Caco-2 (cell line): ENCODE data around the gene INPP5E. TPM values are rescaled to one million over a fixed set of nuclear protein-coding genes. Genes with fewer than 3 reads are reported as not detected.
A peak's percentile ranks its signal among the peaks of the same experiment; 100 is the strongest.

Experiments used
- BruUV-seq: library from RNA; stranded (reverse); fragments of 400-500 nt; replicated peaks from 2 replicates; lab custom pipeline; 2021; lab: Mats Ljungman, UMichigan
- CTCF ChIA-PET: fragments of 300-600 bp; sonication (Branson Sonifier 250); formaldehyde crosslinking; loops from one replicate; lab custom pipeline; 2022; ENCODE audit warnings: antibody characterized with exemption; lab: Charles Lee
- POLR2A ChIA-PET: fragments of 300-600 bp; sonication (Branson Sonifier 250); formaldehyde crosslinking; loops from one replicate; lab custom pipeline; 2022; ENCODE audit warnings: antibody characterized with exemption; lab: Charles Lee
- DNase-seq, 2 experiments: peaks; one replicate each; pipeline versions ENCODE4 v3.0.0 to v3.0.0-alpha.2; 2020 to 2022
- H3K27me3 ChIP-seq: replicated peaks from 2 replicates; pipeline ENCODE4 v1.6.0; 2011; ENCODE audit warnings: low read length; ENCODE audit not compliant: control insufficient read depth, insufficient read depth
- H3K36me3 ChIP-seq: 2 replicates; pipeline ENCODE4 v1.5.1; 2011; ENCODE audit warnings: low read length; ENCODE audit not compliant: control insufficient read depth, insufficient read depth
- H3K4me1 ChIP-seq: fragments of 250-450 bp; sonication (Bioruptor Pico); 2 replicates; pipeline ENCODE4 v1.5.1; 2020; ENCODE audit warnings: mild to moderate bottlenecking
- H3K4me3 ChIP-seq: 2 replicates; pipeline ENCODE4 v1.5.1; 2011; ENCODE audit warnings: low read depth, mild to moderate bottlenecking, control low read depth, low read length
- H3K9me3 ChIP-seq: fragments of 250-450 bp; sonication (Bioruptor Pico); 2 replicates; pipeline ENCODE4 v1.5.1; 2020; ENCODE audit warnings: mild to moderate bottlenecking, moderate library complexity
- H3K27ac Mint-ChIP-seq: one replicate; pipeline ENCODE4 v1.8.0; 2022; ENCODE audit warnings: mixed read lengths; ENCODE audit not compliant: unreplicated experiment
- H3K27me3 Mint-ChIP-seq: one replicate; pipeline ENCODE4 v1.8.0; 2022; ENCODE audit warnings: mixed read lengths; ENCODE audit not compliant: insufficient read depth, unreplicated experiment
- H3K36me3 Mint-ChIP-seq: one replicate; pipeline ENCODE4 v1.8.0; 2022; ENCODE audit warnings: mild to moderate bottlenecking, mixed read lengths; ENCODE audit not compliant: insufficient read depth, unreplicated experiment
- H3K4me1 Mint-ChIP-seq: one replicate; pipeline ENCODE4 v1.8.0; 2022; ENCODE audit warnings: low read depth, mixed read lengths; ENCODE audit not compliant: unreplicated experiment
- H3K4me3 Mint-ChIP-seq: one replicate; pipeline ENCODE4 v1.8.0; 2022; ENCODE audit warnings: mild to moderate bottlenecking, moderate library complexity, mixed read lengths; ENCODE audit not compliant: unreplicated experiment
- H3K9me3 Mint-ChIP-seq: one replicate; pipeline ENCODE4 v1.8.0; 2022; ENCODE audit warnings: mixed read lengths; ENCODE audit not compliant: unreplicated experiment
- intact Hi-C: fragments of 100-400 bp; cut with micrococcal nuclease; formaldehyde crosslinking; loops from one replicate; pipeline ENCODE4 v1.10.0; 2022; ENCODE audit not compliant: unreplicated experiment
- total RNA-seq: library from RNA; stranded (reverse); gene quantifications from 2 replicates; pipeline ENCODE4 v1.2.3, GENCODE V29; 2022
- TF ChIP-seq, protein P1 (sequence below), 2 experiments: fragments of 200-600 bp in 1 of 2; IDR thresholded peaks; 1 replicate in 1 of 2; 2 replicates in 1 of 2; pipeline versions ENCODE4 v1.5.1 to v1.8.0; 2011 to 2022; ENCODE audit warnings: antibody characterized with exemption in 1 of 2, control low read depth in 1 of 2, inconsistent platforms in 1 of 2, low read depth in 1 of 2, low read length in 1 of 2, mild to moderate bottlenecking in 1 of 2, moderate library complexity in 1 of 2; ENCODE audit not compliant: insufficient read depth in 1 of 2, severe bottlenecking in 1 of 2, unreplicated experiment in 1 of 2

The INPP5E gene
- total RNA-seq, 1 experiment from 2014 or later = 18.6 TPM

DNA sequence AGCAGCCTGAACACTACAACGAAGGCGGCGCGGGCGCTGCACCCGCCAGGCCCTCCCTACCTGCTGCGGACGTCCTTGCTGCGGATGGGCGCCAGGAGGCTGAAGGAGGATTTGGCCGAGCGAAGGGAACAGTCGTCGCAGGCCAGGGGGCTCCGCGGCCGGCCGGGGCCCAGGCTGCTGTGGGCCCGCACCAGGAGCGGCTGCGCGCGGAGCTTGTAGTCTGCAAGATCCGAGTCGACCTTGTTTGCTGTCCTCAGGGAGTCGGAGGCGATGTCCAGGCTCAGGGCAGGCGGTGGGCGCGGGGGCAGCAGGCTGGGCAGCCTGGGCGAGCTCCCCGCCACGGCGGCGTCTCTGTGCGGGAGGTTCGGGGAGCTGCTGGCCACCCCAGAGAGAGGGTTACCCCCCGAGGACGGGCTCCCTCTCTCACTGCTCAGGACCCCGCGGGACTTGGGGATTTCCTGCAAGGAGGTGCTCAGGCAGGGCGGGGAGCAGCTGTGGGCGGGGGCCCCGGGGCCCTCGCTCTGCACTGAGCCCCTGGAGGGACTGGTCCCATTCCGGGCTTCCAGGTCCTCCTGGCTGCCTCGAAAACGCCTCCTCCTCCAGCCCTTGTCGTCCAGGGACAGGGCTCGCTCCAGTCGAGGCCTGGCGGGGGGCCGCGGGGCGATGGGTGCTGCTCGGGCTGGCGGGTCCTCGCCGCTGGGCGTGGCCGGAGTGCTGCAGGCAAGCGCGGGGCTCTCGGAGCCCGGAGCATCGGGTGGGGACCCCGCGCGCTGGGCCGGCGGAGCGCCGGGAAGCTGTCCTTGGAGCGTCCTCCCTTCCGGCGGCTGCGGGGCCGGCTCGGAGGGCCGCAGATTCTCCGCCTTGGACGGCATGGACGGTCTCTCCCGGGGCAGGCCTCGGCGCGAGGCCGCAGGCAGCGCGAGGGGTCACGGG is 831 bp downstream of the INPP5E start:
- H3K9me3 Mint-ChIP-seq = no peaks in the 10 kb centered on the region
- peak in 1 of 2 experiments; percentile 60 for DNase-seq
- Histone ChIP-seq H3K27me3 (no peaks in the 10 kb centered on the region), H3K36me3 (0 out of 2 replicates have a peak, but pooled peaks cover 1% of the 10 kb centered on the region), H3K4me3 (peak overlapping the region; percentile 96), H3K9me3 (no peaks in the 10 kb centered on the region), H3K4me1 (peaks cover 8% of the 10 kb centered on the region)
- H3K27me3 Mint-ChIP-seq = no peaks in the 10 kb centered on the region
- intact Hi-C loops = no loop called here
- H3K36me3 Mint-ChIP-seq = peaks cover 41% of the 10 kb centered on the region
- POLR2A ChIA-PET = no interaction called here
- H3K4me1 Mint-ChIP-seq = peaks cover 7% of the 10 kb centered on the region
- CTCF ChIA-PET = interaction anchor here (0.7 to 1.1 kb wide), 4 partner anchors 27 to 76 kb away, joined by 4 to 5 read pairs (median 4); partner anchors contain the start of gene DNLZ
- TF ChIP-seq, protein P1, sequence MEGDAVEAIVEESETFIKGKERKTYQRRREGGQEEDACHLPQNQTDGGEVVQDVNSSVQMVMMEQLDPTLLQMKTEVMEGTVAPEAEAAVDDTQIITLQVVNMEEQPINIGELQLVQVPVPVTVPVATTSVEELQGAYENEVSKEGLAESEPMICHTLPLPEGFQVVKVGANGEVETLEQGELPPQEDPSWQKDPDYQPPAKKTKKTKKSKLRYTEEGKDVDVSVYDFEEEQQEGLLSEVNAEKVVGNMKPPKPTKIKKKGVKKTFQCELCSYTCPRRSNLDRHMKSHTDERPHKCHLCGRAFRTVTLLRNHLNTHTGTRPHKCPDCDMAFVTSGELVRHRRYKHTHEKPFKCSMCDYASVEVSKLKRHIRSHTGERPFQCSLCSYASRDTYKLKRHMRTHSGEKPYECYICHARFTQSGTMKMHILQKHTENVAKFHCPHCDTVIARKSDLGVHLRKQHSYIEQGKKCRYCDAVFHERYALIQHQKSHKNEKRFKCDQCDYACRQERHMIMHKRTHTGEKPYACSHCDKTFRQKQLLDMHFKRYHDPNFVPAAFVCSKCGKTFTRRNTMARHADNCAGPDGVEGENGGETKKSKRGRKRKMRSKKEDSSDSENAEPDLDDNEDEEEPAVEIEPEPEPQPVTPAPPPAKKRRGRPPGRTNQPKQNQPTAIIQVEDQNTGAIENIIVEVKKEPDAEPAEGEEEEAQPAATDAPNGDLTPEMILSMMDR (IDR thresholded peaks at IDR 0.05; ENCODE audit: insufficient read depth in 1 of 2, low read depth in 1 of 2, low read length in 1 of 2, severe bottlenecking in 1 of 2, unreplicated experiment in 1 of 2) = no peak
- peak overlapping the region; percentile 78 for H3K4me3 Mint-ChIP-seq
- H3K27ac Mint-ChIP-seq = peak overlapping the region; percentile 48
- BruUV-seq = no TSS peak

DNA sequence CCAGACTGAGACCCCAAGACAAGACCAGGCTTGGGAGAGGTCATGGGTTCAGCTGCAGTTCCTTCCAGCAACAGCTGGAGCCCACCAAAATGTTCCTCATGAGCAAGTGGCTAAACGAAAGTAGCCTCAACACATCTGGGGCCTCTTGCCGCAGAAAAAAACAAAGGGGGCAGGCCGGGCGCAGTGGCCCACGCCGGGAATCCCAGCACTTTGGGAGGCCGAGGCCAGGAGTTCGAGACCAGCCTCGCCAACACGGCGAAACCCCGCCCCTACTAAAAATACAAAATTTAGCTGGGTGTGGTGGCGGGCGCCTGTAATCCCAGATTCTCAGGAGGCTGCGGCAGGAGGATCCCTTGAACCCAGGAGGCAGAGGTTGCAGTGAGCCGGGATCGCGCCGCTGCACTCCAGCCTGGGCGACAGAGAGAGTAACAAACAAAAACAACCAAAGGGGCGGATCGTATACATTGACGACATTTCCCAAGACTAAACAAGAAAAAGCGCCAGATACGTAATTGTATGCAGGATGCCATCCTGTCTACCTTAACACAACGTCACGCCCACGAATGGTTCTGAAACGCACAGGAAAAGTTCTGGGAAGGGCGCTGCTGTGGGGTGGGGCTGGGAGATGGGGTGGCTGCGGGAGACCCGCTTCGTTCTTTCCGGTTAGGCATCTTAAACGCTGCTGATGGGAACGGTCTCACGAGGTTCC is 1.7 kb downstream of the INPP5E start:
- POLR2A ChIA-PET = no interaction called here
- intact Hi-C loops = no loop called here

More for the DNA sequence above, 1.7 kb downstream of the INPP5E start:
- DNase-seq = no peak
- Mint-ChIP-seq H3K4me3 (peak overlapping the region; percentile 78), H3K27me3 (no peaks in the 10 kb centered on the region), H3K9me3 (no peaks in the 10 kb centered on the region), H3K36me3 (peaks cover 36% of the 10 kb centered on the region), H3K27ac (peak overlapping the region; percentile 48), H3K4me1 (peaks cover 7% of the 10 kb centered on the region)
- Histone ChIP-seq H3K4me3 (peak overlapping the region; percentile 96), H3K9me3 (no peaks in the 10 kb centered on the region), H3K4me1 (peaks cover 8% of the 10 kb centered on the region), H3K27me3 (no peaks in the 10 kb centered on the region), H3K36me3 (0 out of 2 replicates have a peak, but pooled peaks cover 1% of the 10 kb centered on the region)
- CTCF ChIA-PET = interaction anchor here (0.7 to 1.1 kb wide), 4 partner anchors 27 to 75 kb away, joined by 4 to 5 read pairs (median 4); partner anchors contain the start of gene DNLZ
- no TSS peak for BruUV-seq
- TF ChIP-seq, protein P1 (IDR thresholded peaks at IDR 0.05; ENCODE audit: insufficient read depth in 1 of 2, low read depth in 1 of 2, low read length in 1 of 2, severe bottlenecking in 1 of 2, unreplicated experiment in 1 of 2) = no peak
